Islet of Langerhans (tissue), 1 donor: Measurements from ENCODE around the gene SWT1.
"Not testable (repeated sequence)": the region's sequence is repeated elsewhere in the genome, so short reads cannot be mapped to it uniquely, and the experiment has no call there.

Source experiments
- FAIRE-seq: peaks from one replicate; lab custom pipeline; 2011; peaks lifted over from hg19 to GRCh38; lab: Jason Lieb, UNC

The SWT1 gene

DNA sequence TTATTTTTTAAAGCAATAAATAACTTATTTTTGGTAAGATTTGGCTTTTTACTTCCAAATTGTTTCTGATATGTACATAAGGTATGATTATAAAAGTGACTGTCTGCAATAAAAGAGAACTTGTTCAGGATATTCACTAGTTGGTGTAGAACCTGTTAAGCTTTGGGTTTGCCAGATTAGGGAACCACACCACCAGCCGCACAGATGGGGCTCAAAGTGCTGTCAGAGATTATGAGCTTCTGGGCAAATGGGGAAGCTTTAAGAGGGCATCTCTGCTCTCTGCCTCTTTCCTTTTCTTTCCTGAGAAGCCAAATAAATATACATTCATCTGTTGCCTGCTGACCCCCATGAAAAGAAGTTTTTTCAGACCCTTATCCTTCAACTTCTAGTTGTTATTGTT lies 134.7 kb downstream of the SWT1 start:
- FAIRE-seq = no peak

DNA sequence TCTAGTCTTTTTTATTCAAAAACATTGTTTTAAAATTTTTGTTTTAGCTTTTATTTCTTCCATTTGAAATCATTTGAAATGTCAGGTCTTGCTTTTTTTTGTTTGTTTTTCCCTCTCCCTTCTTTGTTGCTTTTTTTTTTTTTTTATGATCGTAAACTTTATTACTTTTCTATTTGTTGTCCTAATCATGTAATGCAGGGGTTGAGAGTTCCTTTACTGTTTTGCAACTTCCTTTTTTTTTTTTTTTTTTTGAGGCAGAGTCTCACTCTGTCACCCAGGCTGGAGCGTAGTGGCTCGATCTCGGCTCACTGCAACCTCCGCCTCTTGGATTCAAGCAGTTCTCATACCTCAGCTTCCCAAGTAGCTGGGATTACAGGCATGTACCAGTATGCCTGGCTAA lies 135.3 kb downstream of the SWT1 start:
- no peak for FAIRE-seq

GRCh38 chr1:185293967-185294542 lies 137.1 kb downstream of the SWT1 start:
- FAIRE-seq = no peak

DNA sequence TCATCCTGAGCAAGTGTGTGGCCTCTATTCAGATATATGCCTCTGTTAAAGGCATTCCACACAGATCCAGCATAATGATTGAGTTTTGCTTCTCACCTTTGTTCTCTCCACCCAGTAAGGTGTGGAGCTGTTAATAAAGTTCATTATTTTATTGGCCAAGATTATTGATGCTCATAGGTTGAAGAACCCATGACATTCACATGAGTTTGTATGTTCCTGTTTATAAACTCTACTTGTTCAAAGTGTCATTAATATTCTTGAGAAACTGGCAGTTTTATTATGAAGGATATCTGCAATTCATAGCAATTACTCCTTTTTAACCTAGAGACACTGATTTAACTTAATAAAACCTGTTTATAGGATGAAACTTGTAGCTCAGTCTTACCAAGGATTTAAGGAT lies 138.1 kb downstream of the SWT1 start:
- no peak for FAIRE-seq

DNA sequence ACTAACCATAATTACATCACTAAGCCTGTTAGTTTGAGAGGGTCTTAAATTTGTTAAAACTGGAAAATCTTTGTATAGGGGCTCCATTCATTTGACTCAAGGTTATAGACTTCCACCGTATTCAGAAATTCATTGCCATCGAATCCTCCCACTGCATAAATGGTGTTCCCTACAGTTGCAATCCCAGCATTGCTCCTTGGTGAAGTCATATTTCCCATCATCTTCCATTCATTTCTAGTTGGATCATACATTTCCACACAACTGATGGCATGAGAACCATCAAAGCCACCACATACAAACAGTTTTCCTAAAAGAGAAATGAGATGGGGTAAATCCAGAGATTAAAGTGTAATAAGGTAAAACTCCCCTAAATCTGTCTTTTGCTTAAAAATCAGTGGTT lies 141.0 kb downstream of the SWT1 start:
- no peak for FAIRE-seq

- no peak for FAIRE-seq
Observed at GRCh38 chr1:185300152-185300551, 143.2 kb downstream of the SWT1 start.

DNA sequence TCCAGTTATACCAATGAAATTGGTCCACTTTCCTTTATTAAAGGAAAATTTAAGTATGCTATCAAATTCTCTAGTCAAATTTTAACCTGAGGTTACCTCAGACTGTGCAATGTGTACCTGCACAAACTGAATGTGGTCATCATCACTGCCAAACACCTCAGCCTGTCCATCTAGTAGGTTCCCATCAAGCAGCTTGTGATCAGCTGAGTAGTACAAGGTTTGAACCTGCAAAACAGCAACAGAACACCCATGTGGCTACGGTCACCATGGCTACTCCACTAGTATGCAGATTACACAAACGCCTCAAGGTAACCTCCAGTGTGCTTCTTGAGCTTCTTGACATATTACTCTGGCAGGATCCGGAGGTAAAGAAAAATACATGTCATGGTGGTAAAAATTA lies 148.5 kb downstream of the SWT1 start:
- no peak for FAIRE-seq

- no peak for FAIRE-seq
Observed at GRCh38 chr1:185308126-185308525, 151.2 kb downstream of the SWT1 start.

- FAIRE-seq = no peak
Observed at GRCh38 chr1:185309566-185309965, 152.6 kb downstream of the SWT1 start.

DNA sequence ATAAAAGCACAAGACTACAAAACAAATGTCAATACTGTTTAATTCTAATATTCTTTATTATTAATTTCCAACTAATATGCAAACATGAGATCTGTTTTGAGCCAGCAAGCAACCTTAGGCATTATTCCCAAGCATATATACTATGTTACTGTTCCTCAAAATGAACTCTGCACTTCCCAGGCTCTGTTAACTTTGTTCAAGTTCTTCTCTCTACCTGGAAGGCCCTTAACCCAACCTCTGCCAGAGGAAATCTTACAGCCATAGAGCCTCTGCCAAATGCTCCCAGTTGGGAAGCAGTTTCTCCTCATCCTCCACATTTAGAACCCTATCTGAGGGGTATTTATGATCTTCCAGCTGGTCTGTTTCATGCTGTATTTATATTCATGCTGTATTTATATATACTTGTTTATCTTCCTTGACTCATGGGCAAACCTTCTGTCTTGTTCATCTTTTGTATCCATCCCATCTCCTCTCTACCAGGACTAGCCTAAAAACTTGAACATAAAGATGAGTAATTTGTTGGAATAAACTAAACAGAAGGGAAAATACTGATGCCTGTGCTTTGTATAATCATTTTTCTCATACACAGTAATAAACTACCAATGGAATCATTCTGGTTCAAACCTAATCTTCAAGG lies 154.7 kb downstream of the SWT1 start:
- no peak for FAIRE-seq

DNA sequence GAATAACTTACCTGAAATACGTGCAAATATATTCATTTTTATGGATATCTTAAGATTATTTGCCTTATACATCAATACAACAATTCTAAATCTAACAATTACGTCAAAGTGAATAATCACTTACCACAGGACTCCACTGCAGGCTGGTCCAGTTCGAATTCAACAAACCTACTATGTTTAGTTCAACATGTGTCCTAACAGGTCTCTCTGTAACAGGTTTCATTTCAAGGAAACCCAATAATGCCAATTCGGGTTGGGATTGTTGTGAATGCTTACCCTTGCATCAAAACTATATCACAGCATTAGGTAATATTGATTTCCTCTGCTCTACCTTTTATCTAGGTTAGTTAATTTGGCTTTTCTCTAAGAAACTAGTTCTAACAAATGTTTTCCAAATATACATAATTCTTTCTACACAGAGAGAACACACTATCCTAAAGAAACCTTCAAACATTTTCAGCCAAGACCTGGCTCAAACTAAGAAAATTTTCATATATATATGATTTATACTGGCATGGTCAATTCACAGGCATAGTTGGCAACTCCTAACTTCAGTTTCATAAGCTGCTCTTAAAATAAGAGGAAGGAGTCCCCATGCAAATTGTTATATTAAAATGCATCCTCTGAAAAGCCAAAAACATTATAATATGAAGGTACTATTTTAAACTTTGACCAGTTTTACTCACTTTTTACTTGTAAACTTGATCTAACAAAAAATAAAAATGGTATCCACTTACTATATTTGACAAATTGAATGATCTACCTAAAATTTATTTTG lies 155.6 kb downstream of the SWT1 start:
- FAIRE-seq = no peak

DNA sequence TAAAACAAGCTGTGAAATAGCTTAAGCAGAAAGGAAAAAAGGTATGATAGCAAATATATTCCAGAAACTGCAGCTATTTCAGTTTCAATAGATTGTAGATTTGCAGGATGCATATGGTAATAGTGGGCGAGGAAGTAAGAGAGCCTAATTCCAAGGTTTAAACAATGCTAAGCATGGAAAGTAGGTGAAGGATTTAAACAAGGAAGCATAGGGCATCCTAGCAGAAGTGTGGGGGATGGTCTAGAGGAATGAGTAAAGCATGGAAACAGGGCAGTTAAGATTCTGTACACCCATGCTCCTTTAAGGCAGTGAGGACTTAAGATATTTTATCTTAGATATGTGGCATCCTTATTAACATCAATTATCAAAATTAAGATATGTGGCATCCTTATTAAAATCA lies 157.4 kb downstream of the SWT1 start:
- no peak for FAIRE-seq

DNA sequence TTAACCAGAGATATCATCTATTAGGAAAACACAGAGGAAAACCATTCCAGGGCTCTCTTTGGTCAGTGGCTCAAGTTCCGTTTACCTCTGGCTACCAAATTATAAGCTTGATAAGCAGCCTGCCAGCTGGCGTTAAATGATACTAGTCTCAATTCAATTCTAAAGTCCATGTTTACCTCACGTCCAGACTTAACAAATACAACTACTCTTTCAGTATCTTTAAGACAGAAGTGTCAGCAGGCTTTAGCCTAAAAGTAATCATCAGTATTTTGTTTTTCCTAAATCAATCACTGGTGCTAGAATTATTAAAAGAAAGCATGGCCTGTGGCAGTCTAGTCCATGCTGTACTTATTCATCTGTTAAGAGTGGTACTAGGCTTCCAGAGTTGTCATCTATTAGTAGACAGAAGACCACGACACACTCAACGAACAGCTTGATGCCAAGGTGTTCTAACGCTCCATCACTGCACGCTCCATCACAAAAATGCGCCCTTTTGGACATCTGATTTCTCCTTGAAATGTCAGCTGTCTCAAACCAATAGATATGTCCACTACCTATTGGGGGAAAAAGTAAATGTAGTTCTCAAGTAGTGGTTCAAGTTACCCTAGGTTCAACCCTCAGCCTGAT lies 158.6 kb downstream of the SWT1 start:
- no peak for FAIRE-seq

GRCh38 chr1:185316163-185317033 lies 159.4 kb downstream of the SWT1 start:
- no peak for FAIRE-seq

DNA sequence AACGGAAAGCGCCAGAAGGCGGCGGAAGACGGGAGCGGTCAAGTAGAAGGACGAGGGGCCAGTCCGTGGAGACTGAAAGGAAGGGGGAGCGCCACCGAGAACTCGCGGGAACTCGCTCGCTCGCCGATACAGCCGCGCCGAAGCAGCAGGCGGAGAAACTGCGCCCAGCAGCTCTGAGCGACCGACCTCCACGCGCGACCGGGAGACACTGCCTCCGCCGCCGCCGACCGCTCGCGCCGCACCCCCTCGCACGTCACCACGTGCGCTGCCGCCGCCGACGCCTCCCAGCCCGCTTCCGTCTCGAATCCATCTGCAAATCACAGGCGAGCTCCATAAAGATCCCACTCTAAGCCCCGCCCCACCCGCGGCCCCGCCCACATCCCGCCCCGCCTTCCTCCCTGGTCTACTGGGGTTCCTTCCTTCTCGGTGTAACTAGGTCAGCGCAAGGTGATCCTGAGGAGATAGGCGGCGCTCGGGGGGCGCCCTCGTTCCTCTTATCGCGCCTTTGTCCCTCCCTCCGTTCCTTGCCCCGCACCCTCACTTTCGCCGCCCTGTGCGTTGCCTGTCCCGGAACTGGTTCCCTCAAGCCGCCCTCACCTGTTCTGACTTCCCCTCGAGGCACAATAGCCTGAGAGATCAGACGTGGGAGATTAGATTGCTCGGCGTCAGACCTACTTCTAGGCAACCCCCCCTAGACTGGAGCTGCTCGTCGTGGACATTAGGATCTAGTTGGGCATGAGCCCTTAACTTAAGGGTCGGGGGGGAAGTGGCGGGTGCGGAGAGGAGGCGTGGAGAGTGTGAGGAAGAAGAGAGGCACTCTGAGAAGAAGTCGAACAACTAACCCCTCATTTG lies 160.3 kb downstream of the SWT1 start, which contains the start of gene IVNS1ABP:
Gene IVNS1ABP (minus strand): TSS at position 210 of the 852 bp plus-strand sequence. CDS start 7,750 bp downstream, outside the sequence.
- FAIRE-seq = no peak

DNA sequence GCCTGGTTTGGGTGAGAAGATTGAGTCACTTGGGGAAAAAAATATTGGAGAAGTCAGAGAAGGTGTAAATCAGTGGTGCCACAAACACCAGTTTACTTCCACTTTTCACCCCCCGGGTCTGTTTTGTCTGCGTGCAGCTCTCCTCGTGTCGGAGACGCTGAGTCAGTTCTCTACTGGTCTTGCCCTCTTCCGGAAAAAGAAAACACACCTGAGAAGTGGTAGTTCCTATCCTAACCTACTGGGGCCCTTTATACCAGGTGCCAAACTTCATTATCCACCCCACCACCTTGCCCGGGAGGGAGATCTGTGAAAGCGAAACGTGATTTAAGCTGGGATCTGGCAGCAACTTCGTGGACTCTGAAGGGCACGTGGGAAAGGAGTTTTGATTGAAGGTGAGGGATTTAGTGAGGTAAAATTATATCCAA lies 160.9 kb downstream of the SWT1 start:
- FAIRE-seq = no peak

DNA sequence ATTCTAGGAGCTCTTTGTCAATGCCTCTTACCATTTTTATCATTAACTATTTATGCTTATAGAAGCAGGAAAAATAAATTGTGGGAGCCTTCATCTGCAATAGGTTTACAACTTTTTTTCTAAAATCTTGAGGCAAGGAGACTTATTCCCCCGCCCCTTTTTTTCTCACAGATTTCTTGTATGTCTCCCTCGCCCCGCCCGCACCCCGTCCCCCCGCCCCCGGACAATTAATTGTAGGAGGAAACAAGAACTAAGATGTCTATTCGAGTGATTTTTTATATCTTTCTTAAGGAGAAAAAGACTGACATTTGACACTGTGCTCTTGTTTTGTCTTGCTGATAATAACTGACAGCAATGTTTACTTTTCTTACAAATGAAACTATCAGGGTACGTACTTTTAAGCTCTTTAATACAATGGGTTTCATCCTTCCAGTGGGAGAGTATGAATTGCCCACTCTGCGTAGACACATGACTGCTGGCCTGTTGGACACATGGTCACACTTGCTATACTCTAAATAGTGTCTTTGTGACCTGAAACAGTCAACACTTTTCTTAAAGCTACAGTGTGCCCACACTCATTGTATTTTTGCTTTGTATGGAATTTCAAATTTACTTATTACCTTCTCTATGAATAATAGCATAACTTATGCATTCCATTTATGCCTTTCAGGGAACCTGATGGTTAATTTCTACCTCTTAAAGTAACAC lies 161.6 kb downstream of the SWT1 start:
- no peak for FAIRE-seq

GRCh38 chr1:185319139-185319475 lies 162.1 kb downstream of the SWT1 start:
- no peak for FAIRE-seq

- FAIRE-seq = not testable (repeated sequence)
Observed at GRCh38 chr1:185321104-185321503, 164.1 kb downstream of the SWT1 start.

- not testable (repeated sequence) for FAIRE-seq
Observed at GRCh38 chr1:185321653-185322221, 164.8 kb downstream of the SWT1 start.
